ENCODE data around the gene CLCF1. TPM values are rescaled to one million over a fixed set of nuclear protein-coding genes. Genes with fewer than 3 reads are reported as not detected.

Gene CLCF1
- total RNA-seq, 1 experiment from 2014 or later: 2.1 TPM

DNA sequence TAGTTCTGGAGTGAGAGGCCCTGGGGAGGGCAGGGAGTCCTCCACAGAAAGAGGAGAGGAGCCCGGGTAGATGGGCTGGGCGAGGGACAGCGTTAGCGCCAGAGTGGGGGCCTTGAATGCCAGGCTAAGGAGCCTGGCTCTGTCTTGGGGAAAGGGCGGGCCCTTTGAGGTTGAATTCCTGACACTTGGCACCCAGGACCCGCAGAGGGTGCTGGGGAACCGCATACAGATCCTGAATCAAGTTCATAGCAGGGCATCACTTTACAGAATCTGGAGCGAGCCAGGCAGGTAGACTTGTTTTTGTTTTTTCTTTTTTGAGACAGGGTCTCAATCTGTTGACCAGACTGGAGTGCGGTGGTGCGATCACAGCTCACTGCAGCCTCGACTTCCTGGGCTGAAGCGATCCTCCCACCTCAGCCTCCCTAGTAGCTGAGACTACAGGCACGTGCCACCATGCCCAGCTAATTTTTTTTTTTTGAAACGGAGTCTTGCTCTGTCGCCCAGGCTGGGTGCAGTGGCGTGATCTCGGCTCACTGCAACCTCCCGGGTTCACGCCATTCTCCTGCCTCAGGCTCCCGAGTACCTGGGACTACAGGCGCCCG, 48.1 kb upstream of the CLCF1 start:
- H3K36me3 Mint-ChIP-seq (ENCODE audit: insufficient read depth in 1 of 3, low read depth in 3 of 3): peaks cover 0 to 1% (median 0%) of the 10 kb centered on the region in 3 experiments; a peak in 1 of 7 replicates
- Histone ChIP-seq H2AK5ac (ENCODE audit: insufficient read length, low read length) (no peak overlapping the region), H2BK5ac (ENCODE audit: insufficient read length, low read length) (no peak overlapping the region), H4K20me1 (ENCODE audit: control insufficient read depth, insufficient read depth, insufficient read length) (no peaks in the 10 kb centered on the region), H3T11ph (ENCODE audit: low read length) (no peak overlapping the region), H2AFZ (ENCODE audit: low read length) (no peak overlapping the region), H3K4me2 (ENCODE audit: insufficient read depth, insufficient read length, low read length) (no peak overlapping the region), H3K79me1 (ENCODE audit: insufficient read depth, low read depth, low read length, poor library complexity, severe bottlenecking) (no peaks in the 10 kb centered on the region), H3K23ac (ENCODE audit: insufficient read length, low read depth, low read length) (no peak overlapping the region), H3K56ac (ENCODE audit: insufficient read length, low read depth, low read length) (no peak overlapping the region), H4K8ac (replicated peaks; ENCODE audit: insufficient read length, low read depth, low read length) (no peak overlapping the region), H3K4ac (ENCODE audit: low read depth, low read length) (no peak overlapping the region), H3K9me3 (ENCODE audit: control insufficient read depth, low read depth, low read length) (no peaks in the 10 kb centered on the region), H2BK12ac (ENCODE audit: insufficient read length, low read depth, low read length) (no peak overlapping the region), H3K23me2 (ENCODE audit: insufficient read length, low read depth, low read length, poor library complexity, severe bottlenecking) (no peaks in the 10 kb centered on the region), H3K18ac (ENCODE audit: insufficient read length, low read depth, low read length) (no peak overlapping the region), H3K9ac (ENCODE audit: extremely low read depth, insufficient read length, low read length) (no peak overlapping the region), H4K5ac (ENCODE audit: insufficient read length, low read depth, low read length) (no peak overlapping the region), H3K4me1 (ENCODE audit: insufficient read depth, low read length) (no peaks in the 10 kb centered on the region), H3K14ac (ENCODE audit: insufficient read depth, low read length) (no peak overlapping the region), H2BK120ac (ENCODE audit: low read depth, low read length, poor library complexity, severe bottlenecking) (no peak overlapping the region), H3K27ac (ENCODE audit: insufficient read length, low read depth, low read length) (no peak overlapping the region), H4K91ac (ENCODE audit: insufficient read length, low read depth, low read length) (no peak overlapping the region), H3K79me2 (ENCODE audit: insufficient read depth, low read length) (no peaks in the 10 kb centered on the region), H2BK20ac (ENCODE audit: low read depth, low read length, poor library complexity, severe bottlenecking) (no peak overlapping the region), H3K27me3 (ENCODE audit: insufficient read depth, low read length) (no peaks in the 10 kb centered on the region), H2BK15ac (ENCODE audit: low read depth, low read length) (no peak overlapping the region)
- no peak for DNase-seq
- peaks cover 14% of the 10 kb centered on the region for H3K27me3 Mint-ChIP-seq (ENCODE audit: low read depth)
- H3K27ac Mint-ChIP-seq: peak overlapping the region in 2 of 3 experiments; percentile 77 to 83; a peak in 2 of 7 replicates
- TF ChIP-seq, protein P1, sequence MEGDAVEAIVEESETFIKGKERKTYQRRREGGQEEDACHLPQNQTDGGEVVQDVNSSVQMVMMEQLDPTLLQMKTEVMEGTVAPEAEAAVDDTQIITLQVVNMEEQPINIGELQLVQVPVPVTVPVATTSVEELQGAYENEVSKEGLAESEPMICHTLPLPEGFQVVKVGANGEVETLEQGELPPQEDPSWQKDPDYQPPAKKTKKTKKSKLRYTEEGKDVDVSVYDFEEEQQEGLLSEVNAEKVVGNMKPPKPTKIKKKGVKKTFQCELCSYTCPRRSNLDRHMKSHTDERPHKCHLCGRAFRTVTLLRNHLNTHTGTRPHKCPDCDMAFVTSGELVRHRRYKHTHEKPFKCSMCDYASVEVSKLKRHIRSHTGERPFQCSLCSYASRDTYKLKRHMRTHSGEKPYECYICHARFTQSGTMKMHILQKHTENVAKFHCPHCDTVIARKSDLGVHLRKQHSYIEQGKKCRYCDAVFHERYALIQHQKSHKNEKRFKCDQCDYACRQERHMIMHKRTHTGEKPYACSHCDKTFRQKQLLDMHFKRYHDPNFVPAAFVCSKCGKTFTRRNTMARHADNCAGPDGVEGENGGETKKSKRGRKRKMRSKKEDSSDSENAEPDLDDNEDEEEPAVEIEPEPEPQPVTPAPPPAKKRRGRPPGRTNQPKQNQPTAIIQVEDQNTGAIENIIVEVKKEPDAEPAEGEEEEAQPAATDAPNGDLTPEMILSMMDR (conservative IDR thresholded peaks at IDR 0.05): 0 out of 3 replicates have a peak, but pooled peaks have one; percentile 9
- no CpG with 5 or more reads among the region's 22 CpGs for WGBS (ENCODE audit: extremely low coverage, insufficient read length, low lambda C conversion rate)
- H3K9me3 Mint-ChIP-seq: no peaks in the 10 kb centered on the region
- peaks cover 21 to 25% of the 10 kb centered on the region in 2 experiments for H3K4me1 Mint-ChIP-seq
- H3K4me3 Mint-ChIP-seq: peak overlapping the region; percentile 55 to 76

Data from H9 (cell line).